Mucosa of descending colon (tissue), 3 donors: ENCODE data around the gene MEF2C. TPM values are rescaled to one million over a fixed set of nuclear protein-coding genes. Genes with fewer than 3 reads are reported as not detected.
"Not testable (repeated sequence)": the region's sequence is repeated elsewhere in the genome, so short reads cannot be mapped to it uniquely, and the experiment has no call there.

Experiments
- ATAC-seq: fragments of 200-7000 bp; cut with Tn5 transposase; one replicate; pipeline ENCODE4 v1.9.1; 2020; ENCODE audit warnings: mild to moderate bottlenecking, moderate library complexity
- DNase-seq, 3 donors: peaks; one replicate each; pipeline ENCODE4 v3.0.0-alpha.2; 2020
- H3K36me3 ChIP-seq: fragments of 200-600 bp; one replicate; pipeline ENCODE4 v1.8.0; 2021; ENCODE audit warnings: low read depth, mild to moderate bottlenecking
- H3K4me1 ChIP-seq: fragments of 200-600 bp; one replicate; pipeline ENCODE4 v1.8.0; 2021; ENCODE audit warnings: low read depth, mild to moderate bottlenecking
- H3K4me3 ChIP-seq: fragments of 200-600 bp; one replicate; pipeline ENCODE4 v1.8.0; 2021; ENCODE audit warnings: mild to moderate bottlenecking
- H3K9me3 ChIP-seq: fragments of 200-600 bp; one replicate; pipeline ENCODE4 v1.8.0; 2021; ENCODE audit warnings: mild to moderate bottlenecking
- intact Hi-C, 2 donors: fragments of 100-400 bp; cut with DNase I in 1 of 2; cut with micrococcal nuclease in 1 of 2; formaldehyde crosslinking; loops; one replicate each; pipeline versions ENCODE4 v1.11.0 to v1.11.1; 2022; cut with DNase I, micrococcal nuclease
- total RNA-seq, 3 donors: library from RNA; stranded (reverse); fragmentation: NEBNext Ultra II Directional in 2 of 3; extraction: Animal tissue kit (Norgen Biotek cat#: 25700) in 2 of 3; gene quantifications; one replicate each; pipeline versions ENCODE4 v1.2.1 to v1.2.4, GENCODE V29; 2021 to 2023
- TF ChIP-seq, protein P1 (sequence below): fragments of 200-600 bp; IDR thresholded peaks from one replicate; pipeline ENCODE4 v1.8.0; 2022; ENCODE audit warnings: antibody characterized with exemption, mild to moderate bottlenecking
- donor health status: DM: no; HTN: no; CAD: no; lungs with moderate emphysema.
- donor health status: DM: no; HTN: no; CAD: no.
- donor health status: DM: no; HTN: yes; CAD: no.

The MEF2C gene
- total RNA-seq, 3 donors from 2014 or later: 19.3 to 44.0 (median 32.6) TPM

DNA sequence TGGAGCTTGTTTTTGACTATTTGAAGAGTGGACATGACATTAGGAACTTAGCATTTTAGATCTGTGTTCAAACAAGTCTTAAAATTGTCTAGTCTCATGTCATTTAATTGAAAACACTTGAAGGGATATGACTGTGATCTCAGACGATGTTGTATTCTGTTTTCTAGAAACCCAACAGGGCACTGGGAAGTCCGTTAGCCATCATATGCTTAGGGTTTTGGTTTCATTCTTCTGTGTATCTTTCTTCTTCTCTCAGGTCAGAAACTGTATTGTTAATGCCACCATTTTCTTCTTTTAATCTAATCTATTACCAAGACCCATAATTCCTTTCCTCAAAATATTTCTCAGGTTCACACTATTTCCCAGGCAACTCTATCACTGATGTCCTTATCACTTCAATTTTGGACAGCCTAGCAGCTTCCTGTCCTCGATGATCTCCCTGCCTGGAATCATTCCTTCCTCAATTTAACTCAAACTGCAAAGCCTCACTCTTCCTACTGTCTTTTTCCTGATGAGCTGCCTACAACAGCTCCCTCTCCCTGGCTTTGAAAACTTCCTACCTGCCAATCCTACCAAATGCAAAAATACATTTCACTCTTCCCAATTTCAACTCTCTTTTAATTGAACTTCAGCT lies 77.7 kb downstream of the MEF2C start:
- no peaks in the 10 kb centered on the region for H3K9me3 ChIP-seq
- TF ChIP-seq, protein P1, sequence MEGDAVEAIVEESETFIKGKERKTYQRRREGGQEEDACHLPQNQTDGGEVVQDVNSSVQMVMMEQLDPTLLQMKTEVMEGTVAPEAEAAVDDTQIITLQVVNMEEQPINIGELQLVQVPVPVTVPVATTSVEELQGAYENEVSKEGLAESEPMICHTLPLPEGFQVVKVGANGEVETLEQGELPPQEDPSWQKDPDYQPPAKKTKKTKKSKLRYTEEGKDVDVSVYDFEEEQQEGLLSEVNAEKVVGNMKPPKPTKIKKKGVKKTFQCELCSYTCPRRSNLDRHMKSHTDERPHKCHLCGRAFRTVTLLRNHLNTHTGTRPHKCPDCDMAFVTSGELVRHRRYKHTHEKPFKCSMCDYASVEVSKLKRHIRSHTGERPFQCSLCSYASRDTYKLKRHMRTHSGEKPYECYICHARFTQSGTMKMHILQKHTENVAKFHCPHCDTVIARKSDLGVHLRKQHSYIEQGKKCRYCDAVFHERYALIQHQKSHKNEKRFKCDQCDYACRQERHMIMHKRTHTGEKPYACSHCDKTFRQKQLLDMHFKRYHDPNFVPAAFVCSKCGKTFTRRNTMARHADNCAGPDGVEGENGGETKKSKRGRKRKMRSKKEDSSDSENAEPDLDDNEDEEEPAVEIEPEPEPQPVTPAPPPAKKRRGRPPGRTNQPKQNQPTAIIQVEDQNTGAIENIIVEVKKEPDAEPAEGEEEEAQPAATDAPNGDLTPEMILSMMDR: no peak
- no peak for ATAC-seq
- H3K36me3 ChIP-seq: no peaks in the 10 kb centered on the region
- no peak for DNase-seq
- intact Hi-C loops: no loop called here
- no peak overlapping the region for H3K4me3 ChIP-seq
- H3K4me1 ChIP-seq: no peaks in the 10 kb centered on the region

DNA sequence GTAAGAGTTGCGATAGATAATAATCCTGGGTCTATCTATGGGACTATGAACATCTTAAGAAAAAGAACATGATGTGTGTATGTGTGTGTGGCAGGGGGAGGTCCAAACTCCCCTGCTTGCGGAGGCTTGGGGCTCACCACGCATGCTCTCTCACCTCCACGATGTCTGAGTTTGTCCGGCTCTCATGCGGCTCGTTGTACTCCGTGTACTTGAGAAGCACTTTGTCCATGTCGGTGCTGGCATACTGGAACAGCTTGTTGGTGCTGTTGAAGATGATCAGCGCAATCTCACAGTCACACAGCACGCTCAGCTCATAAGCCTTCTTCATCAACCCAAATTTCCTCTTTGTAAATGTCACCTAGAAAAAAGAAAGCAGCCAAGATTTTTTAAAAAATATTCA lies 78.5 kb downstream of the MEF2C start:
- H3K4me1 ChIP-seq: no peaks in the 10 kb centered on the region
- DNase-seq (no peak), ATAC-seq (no peak)
- H3K9me3 ChIP-seq: no peaks in the 10 kb centered on the region
- TF ChIP-seq, protein P1: no peak
- no peak overlapping the region for H3K4me3 ChIP-seq
- intact Hi-C loops: no loop called here
- no peaks in the 10 kb centered on the region for H3K36me3 ChIP-seq

DNA sequence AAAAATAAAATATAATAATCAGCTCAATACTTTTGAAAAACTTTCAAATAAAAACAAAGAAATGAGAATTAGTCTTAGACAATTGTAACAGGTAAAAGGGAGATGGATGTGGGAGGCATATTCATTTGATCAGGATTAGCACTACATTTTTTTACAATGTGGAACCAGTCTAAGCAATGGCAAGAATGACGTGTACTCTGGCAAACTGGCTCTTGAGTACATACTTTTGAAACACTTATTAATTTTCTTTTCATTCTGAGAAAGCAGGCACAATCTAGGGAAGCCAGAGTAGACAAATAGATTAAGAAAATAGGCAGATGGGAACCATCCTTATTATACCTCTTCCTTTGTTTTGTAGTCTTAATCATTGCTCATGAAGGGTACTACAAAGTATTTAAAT lies 79.7 kb downstream of the MEF2C start:
- ATAC-seq (no peak), DNase-seq (no peak)
- no peaks in the 10 kb centered on the region for H3K4me1 ChIP-seq
- H3K36me3 ChIP-seq: no peaks in the 10 kb centered on the region
- no peaks in the 10 kb centered on the region for H3K9me3 ChIP-seq
- no peak overlapping the region for H3K4me3 ChIP-seq
- intact Hi-C loops: no loop called here
- TF ChIP-seq, protein P1: no peak

DNA sequence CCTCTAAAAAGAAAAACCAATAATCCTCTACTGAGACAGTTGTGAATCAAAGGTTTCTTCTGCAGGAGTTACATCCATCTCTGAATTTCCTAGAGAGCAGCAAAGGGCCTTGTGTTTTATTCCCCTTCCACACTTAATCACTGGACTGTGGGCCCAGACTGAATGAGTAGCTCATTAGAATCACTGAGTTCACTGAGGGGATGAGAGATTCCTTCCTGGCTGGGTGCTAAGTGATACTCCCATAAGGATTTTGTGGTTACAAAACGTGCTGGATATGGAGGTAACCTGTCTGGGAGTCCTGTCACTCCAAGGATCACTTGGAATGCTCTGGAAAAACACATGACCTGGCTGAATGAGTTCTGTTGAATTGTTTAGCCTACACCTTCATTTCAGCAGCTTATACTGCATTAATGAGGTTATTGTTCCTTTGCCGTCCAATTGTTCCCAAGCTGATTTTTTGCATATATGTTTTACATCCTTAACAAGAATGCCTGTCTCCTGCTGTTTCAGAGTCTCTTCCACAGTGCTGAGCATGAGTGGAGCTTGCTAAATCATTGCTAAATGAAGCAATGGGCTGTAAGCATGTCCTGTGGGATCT lies 82.9 kb downstream of the MEF2C start:
- no peak for ATAC-seq
- Histone ChIP-seq H3K4me1 (no peaks in the 10 kb centered on the region), H3K9me3 (no peaks in the 10 kb centered on the region), H3K36me3 (no peaks in the 10 kb centered on the region), H3K4me3 (no peak overlapping the region)
- no peak for DNase-seq
- intact Hi-C loops: no loop called here
- TF ChIP-seq, protein P1: no peak

DNA sequence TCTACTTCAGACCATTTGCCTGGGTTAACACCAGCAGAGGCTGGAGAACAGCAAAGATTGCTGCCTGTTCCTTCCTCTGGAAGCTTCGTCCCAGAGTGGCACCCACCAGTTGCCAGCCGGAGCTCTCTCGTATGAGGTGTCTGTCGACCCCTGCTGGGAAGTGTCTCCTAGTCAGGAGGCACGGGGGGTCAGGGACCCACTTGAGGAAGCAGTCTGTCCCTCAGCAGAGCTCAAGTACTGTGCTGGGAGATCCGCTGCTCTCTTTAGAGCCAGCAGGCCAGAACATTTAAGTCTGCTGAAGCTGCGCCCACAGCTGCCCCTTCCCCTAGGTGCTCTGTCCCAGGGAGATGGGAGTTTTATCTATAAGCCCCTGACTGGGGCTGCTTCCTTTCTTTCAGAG lies 84.1 kb downstream of the MEF2C start:
- H3K9me3 ChIP-seq, DNase-seq, H3K36me3 ChIP-seq, intact Hi-C loops, ATAC-seq, H3K4me1 ChIP-seq, H3K4me3 ChIP-seq: not testable (repeated sequence)

DNA sequence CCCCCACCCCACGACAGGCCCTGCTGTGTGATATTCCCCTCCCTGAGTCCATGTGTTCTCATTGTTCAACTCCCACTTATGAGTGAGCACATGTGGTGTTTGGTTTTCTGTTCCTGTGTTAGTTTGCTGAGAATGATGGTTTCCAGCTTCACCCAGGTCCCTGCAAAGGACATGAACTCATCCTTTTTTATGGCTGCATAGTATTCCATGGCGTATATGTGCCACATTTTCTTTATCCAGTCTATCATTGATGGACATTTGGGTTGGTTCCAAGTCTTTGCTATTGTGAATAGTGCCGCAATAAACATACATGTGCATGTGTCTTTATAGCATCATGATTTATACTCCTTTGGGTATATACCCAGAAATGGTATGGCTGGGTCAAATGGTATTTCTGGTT lies 89.2 kb downstream of the MEF2C start:
- H3K9me3 ChIP-seq, H3K4me3 ChIP-seq, H3K4me1 ChIP-seq, DNase-seq, H3K36me3 ChIP-seq, ATAC-seq, intact Hi-C loops: not testable (repeated sequence)
